ENCODE measurements around the gene METTL4. TPM values are rescaled to one million over a fixed set of nuclear protein-coding genes. Genes with fewer than 3 reads are reported as not detected.

The METTL4 gene
- total RNA-seq, 4 donors from 2014 or later = 7.3 to 10.3 (median 8.7) TPM

DNA sequence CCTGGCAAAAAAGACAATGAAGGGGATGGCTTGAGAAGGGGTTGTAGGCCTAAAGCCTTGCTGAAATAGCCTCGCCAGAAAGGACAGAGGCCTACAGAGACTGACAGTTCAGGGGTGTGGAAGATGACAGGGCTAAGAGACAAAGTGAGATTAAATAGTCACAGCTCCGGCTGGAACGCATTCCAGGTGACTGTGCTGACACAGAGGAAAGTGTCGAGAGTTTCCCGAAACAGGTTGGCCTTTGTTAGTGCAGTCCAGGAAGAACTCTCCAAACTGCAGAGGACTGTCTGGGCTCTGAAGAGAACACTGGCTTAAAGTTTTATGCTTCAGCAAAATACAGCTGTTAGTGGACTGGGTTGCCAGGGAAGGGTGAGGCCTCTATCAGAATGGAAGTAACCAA is 52.8 kb downstream of the METTL4 start:
- TF ChIP-seq, protein P1, sequence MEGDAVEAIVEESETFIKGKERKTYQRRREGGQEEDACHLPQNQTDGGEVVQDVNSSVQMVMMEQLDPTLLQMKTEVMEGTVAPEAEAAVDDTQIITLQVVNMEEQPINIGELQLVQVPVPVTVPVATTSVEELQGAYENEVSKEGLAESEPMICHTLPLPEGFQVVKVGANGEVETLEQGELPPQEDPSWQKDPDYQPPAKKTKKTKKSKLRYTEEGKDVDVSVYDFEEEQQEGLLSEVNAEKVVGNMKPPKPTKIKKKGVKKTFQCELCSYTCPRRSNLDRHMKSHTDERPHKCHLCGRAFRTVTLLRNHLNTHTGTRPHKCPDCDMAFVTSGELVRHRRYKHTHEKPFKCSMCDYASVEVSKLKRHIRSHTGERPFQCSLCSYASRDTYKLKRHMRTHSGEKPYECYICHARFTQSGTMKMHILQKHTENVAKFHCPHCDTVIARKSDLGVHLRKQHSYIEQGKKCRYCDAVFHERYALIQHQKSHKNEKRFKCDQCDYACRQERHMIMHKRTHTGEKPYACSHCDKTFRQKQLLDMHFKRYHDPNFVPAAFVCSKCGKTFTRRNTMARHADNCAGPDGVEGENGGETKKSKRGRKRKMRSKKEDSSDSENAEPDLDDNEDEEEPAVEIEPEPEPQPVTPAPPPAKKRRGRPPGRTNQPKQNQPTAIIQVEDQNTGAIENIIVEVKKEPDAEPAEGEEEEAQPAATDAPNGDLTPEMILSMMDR (IDR thresholded peaks at IDR 0.05; ENCODE audit: low read depth) = no peak

DNA sequence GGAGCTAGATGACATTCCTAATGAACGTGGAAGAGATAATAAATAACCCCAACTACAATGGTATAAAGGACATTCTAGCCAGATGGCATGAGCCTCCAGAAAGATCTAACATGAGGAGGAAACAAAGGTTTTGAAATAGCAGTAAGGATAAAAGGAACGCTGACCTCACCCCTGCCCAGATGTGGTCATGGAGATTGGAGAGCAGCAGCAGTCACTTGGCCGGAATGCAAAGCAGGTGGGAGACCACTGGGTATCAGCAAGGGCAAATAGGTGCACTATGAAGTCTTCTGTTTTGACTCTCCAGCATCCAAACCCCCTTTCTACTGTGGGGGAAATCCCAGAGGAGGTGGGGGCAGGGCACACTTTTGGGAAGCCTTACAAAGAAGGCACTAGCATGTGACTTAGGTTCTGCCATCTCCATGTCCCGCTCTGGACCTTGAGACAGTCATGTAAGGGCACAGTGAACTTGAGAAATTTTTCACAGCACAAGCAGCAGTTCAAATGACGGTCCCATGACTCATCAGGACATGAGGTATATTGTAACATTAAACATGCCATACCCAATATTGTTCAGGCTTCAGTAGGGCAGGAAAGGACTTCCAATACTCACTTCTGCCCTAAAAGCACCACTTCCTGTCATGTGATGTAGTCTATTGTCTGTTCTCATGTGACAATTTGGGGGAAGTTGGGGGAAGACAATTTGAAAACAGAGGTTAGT is 55.2 kb downstream of the METTL4 start:
- TF ChIP-seq, protein P1 (IDR thresholded peaks at IDR 0.05; ENCODE audit: low read depth) = no peak

DNA sequence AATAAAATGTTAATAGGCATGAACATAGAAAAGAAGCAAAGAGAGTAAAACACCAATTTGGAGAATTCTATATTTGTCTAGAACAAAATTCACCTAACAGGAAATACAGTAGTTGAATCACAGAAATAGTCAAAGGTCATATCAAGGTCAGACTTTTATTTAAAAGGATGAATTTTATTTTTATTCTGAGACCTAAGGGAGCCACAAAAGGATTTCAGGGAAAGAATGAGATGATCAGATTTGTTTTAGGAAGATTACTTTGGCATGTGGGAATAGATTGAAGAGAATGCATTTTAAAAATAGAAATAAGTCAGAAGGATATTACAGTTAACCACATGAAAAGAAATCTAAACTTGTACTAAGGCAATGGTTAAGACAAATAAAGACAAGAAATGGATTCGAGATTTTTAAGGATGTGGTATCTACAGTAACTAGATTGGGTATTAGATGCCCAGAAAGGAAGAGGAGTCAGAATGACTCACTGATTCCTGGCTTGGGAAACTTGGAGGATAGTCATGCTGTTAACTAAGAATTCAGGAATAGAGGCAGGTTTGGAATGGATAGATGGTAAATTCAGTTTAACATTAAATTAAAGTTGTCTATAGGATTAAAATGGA is 56.0 kb downstream of the METTL4 start:
- TF ChIP-seq, protein P1 (IDR thresholded peaks at IDR 0.05; ENCODE audit: low read depth) = no peak

DNA sequence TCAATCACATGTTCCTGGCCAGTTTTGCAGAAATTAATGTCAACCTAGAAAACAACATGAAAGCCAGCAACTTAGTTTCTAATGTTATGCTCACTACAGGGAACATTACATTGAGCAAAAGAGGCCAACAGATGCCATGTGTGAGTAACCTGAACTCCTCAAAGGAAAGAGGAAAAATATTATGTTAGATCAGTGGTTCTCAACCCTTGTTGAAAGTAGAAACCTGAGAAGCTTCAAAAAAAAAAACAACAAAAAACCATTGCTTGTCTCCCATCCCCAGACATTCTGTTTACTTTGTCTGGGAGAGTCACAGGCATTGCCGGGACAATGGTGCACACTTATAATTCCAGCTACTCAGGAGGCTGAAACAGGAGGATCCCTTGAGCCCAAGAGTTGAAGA is 57.7 kb downstream of the METTL4 start:
- TF ChIP-seq, protein P1 (IDR thresholded peaks at IDR 0.05; ENCODE audit: low read depth) = no peak

DNA sequence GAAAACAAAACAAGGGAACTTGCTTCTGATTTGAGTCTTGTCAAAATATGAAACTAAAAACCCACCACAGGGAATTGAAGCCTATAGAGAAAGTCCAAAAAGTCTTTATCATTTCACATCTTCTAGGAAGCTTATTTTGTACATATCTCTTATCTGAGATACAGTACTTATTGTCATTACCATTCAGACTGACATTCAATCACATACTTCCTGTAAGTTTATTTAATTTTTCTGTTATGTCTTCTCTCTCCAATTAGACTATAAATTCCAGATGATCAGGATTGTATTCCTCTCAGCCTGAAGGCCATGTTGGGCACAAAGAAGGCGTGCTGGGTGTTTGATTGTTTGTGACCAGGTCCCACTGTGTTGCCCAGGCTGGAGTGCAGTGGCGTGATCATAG is 59.2 kb downstream of the METTL4 start:
- TF ChIP-seq, protein P1 (IDR thresholded peaks at IDR 0.05; ENCODE audit: low read depth) = no peak

DNA sequence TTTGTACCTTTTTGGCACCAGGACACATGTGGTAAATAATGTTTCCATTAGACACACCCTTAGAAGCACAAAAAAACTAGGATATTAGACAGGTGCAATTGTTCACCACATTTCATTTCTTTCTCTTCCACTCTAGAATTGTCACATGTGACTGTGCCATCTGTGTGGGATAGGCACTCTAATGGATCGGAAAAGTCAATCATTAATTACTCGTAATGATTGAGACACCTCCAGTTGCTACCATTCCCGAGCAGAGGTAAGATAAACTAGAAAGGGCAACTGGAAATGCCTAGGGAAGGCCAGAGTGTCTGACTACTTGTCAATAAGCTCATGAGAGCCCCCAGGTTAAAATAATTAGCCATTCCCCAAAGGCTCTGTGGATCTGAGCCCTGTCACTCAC is 59.9 kb downstream of the METTL4 start:
- TF ChIP-seq, protein P1 (IDR thresholded peaks at IDR 0.05; ENCODE audit: low read depth) = no peak

DNA sequence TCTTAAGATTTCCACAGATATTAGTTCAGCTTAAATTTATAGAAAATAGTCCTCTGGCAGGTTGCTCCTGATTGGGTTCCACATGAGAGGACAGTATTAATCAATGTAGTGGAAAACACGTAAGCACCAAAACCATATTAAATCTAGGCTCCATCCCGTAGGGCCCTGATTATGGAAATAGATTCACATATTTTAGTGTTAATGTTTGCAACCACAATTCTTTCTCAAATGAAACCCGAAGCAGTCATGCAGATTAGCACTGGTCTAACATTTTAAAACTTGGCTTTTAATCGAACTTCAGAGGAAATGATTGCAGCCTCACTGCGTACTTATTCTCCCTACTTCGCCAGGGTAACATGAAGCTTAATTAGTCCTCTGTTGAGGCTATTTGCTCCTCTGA is 60.9 kb downstream of the METTL4 start:
- TF ChIP-seq, protein P1 (IDR thresholded peaks at IDR 0.05; ENCODE audit: low read depth) = no peak
